SK-N-SH (cell line): Measurements from ENCODE around the gene FASTK. TPM values are rescaled to one million over a fixed set of nuclear protein-coding genes. Genes with fewer than 3 reads are reported as not detected.

Source experiments
- CTCF ChIA-PET: fragments of 300-600, 350-600 bp; formaldehyde crosslinking; extraction: SDS; loops from one replicate; lab custom pipeline; 2021; lab: Yijun Ruan, JAX
- POLR2A ChIA-PET: fragments of 350-600 bp; sonication (Branson Sonifier 250); formaldehyde crosslinking; extraction: SDS; loops from one replicate; lab custom pipeline; 2020; ENCODE audit warnings: antibody characterized with exemption, inconsistent platforms; lab: Yijun Ruan, JAX
- DNase-seq: peaks from one replicate; pipeline ENCODE4 v3.0.0; 2012
- H2AFZ ChIP-seq: fragments of 200-600 bp; sonication (generic); 2 replicates; pipeline ENCODE4 v1.8.1; 2016; ENCODE audit warnings: antibody characterized with exemption, mild to moderate bottlenecking, low read depth
- H3F3A ChIP-seq: fragments of 200-600 bp; sonication (generic); replicated peaks from 2 replicates; pipeline ENCODE3; 2016; ENCODE audit warnings: antibody characterized with exemption, mild to moderate bottlenecking; ENCODE audit not compliant: insufficient read depth
- H3K27ac ChIP-seq, 2 experiments: fragments of 200-500 bp in 1 of 2; fragments of 200-600 bp in 1 of 2; sonication (Bioruptor generic) in 1 of 2; sonication (generic), shearing (Covaris generic) in 1 of 2; 2 replicates each; pipeline versions ENCODE4 v1.5.1 to v1.6.1; 2014 to 2016; ENCODE audit warnings: low read depth in 2 of 2, inconsistent platforms in 1 of 2, low read length in 1 of 2, mild to moderate bottlenecking in 1 of 2, mixed read lengths in 1 of 2
- H3K27me3 ChIP-seq: fragments of 200-600 bp; sonication (generic), shearing (Covaris generic); 2 replicates; pipeline ENCODE4 v1.6.1; 2016; ENCODE audit warnings: mixed run types; ENCODE audit not compliant: insufficient read depth
- H3K36me3 ChIP-seq, 2 experiments: fragments of 200-500 bp in 1 of 2; fragments of 200-600 bp in 1 of 2; sonication (Bioruptor generic) in 1 of 2; sonication (generic) in 1 of 2; replicated peaks in 1 of 2; 2 replicates each; pipeline versions ENCODE3 to v1.5.1; 2014 to 2016; ENCODE audit warnings: low read length in 1 of 2, mild to moderate bottlenecking in 1 of 2; ENCODE audit not compliant: insufficient read depth in 2 of 2, control insufficient read depth in 1 of 2
- H3K4me1 ChIP-seq, 2 experiments: fragments of 200-500 bp in 1 of 2; fragments of 200-600 bp in 1 of 2; sonication (Bioruptor generic) in 1 of 2; sonication (generic), shearing (Covaris generic) in 1 of 2; 2 replicates each; pipeline versions ENCODE4 v1.5.1 to v1.6.1; 2014 to 2016; ENCODE audit warnings: low read depth in 1 of 2, low read length in 1 of 2, mixed run types in 1 of 2; ENCODE audit not compliant: insufficient read depth in 2 of 2, control insufficient read depth in 1 of 2
- H3K4me2 ChIP-seq: fragments of 200-600 bp; sonication (generic), shearing (Covaris generic); 2 replicates; pipeline ENCODE4 v1.6.1; 2017; ENCODE audit warnings: mixed run types
- H3K4me3 ChIP-seq, 2 experiments: fragments of 200-500 bp in 1 of 2; fragments of 200-600 bp in 1 of 2; sonication (Bioruptor generic) in 1 of 2; sonication (generic), shearing (Covaris generic) in 1 of 2; 2 replicates each; pipeline versions ENCODE4 v1.5.1 to v1.8.1; 2014 to 2016; ENCODE audit warnings: low read depth in 2 of 2, inconsistent platforms in 1 of 2, low read length in 1 of 2, mild to moderate bottlenecking in 1 of 2, mixed read lengths in 1 of 2, moderate library complexity in 1 of 2
- H3K79me2 ChIP-seq: fragments of 200-600 bp; sonication (generic); 2 replicates; pipeline ENCODE4 v1.8.1; 2017; ENCODE audit warnings: mild to moderate bottlenecking; ENCODE audit not compliant: insufficient read depth
- H3K9ac ChIP-seq: fragments of 200-600 bp; sonication (generic); 2 replicates; pipeline ENCODE4 v1.6.1; 2017; ENCODE audit warnings: mixed run types
- H3K9me2 ChIP-seq: fragments of 200-600 bp; sonication (generic); 2 replicates; pipeline ENCODE4 v1.6.1; 2017; ENCODE audit warnings: mixed run types
- H3K9me3 ChIP-seq: fragments of 200-600 bp; sonication (generic); 2 replicates; pipeline ENCODE4 v1.6.1; 2017; ENCODE audit warnings: mixed run types, mild to moderate bottlenecking, moderate library complexity
- H4K20me1 ChIP-seq: fragments of 200-600 bp; sonication (generic); 2 replicates; pipeline ENCODE4 v1.6.1; 2017; ENCODE audit warnings: mild to moderate bottlenecking, mixed run types; ENCODE audit not compliant: insufficient read depth
- CHD2 ChIP-seq: fragments of 150-350 bp; IDR thresholded peaks from 2 replicates; pipeline ENCODE4 v1.6.1; 2018; ENCODE audit warnings: low read length; ENCODE audit not compliant: partially characterized antibody
- CTCF ChIP-seq: fragments of 200-600 bp; sonication (generic); IDR thresholded peaks from 2 replicates; pipeline ENCODE4 v1.6.1; 2017; ENCODE audit warnings: antibody characterized with exemption, mild to moderate bottlenecking, moderate library complexity
- FOSL2 ChIP-seq: IDR thresholded peaks from 2 replicates; pipeline ENCODE4 v1.4.0; 2012; ENCODE audit warnings: low read depth, mild to moderate bottlenecking, moderate library complexity, borderline replicate concordance
- GATA2 ChIP-seq: sonication (generic); formaldehyde crosslinking; IDR thresholded peaks from 2 replicates; pipeline ENCODE4 v1.5.0; 2020; ENCODE audit warnings: mild to moderate bottlenecking, missing genetic modification reagents
- JUND ChIP-seq: IDR thresholded peaks from 2 replicates; pipeline ENCODE4 v1.4.0; 2012
- MXI1 ChIP-seq: IDR thresholded peaks from 2 replicates; pipeline ENCODE4 v1.6.1; 2012; ENCODE audit warnings: mild to moderate bottlenecking, low read depth, low read length, improper control_type of control experiment
- NFIC ChIP-seq: IDR thresholded peaks from 2 replicates; pipeline ENCODE4 v1.4.0; 2012; ENCODE audit warnings: borderline replicate concordance
- RAD21 ChIP-seq: IDR thresholded peaks from 2 replicates; pipeline ENCODE4 v1.6.1; 2012; ENCODE audit warnings: mild to moderate bottlenecking, low read length
- REST ChIP-seq: IDR thresholded peaks from 2 replicates; pipeline ENCODE4 v1.6.1; 2012; ENCODE audit warnings: mild to moderate bottlenecking, low read depth, low read length, moderate library complexity
- SIN3A ChIP-seq: IDR thresholded peaks from 2 replicates; pipeline ENCODE4 v1.6.1; 2012; ENCODE audit warnings: low read depth, mild to moderate bottlenecking, low read length, moderate library complexity, borderline replicate concordance
- SMC3 ChIP-seq: IDR thresholded peaks from 2 replicates; pipeline ENCODE4 v1.6.1; 2012; ENCODE audit warnings: low read depth, low read length, improper control_type of control experiment
- TAF1 ChIP-seq: IDR thresholded peaks from 2 replicates; pipeline ENCODE4 v1.6.1; 2012; ENCODE audit warnings: low read depth, mild to moderate bottlenecking, low read length, moderate library complexity, borderline replicate concordance
- TCF12 ChIP-seq: IDR thresholded peaks from 2 replicates; pipeline ENCODE4 v1.4.0; 2012
- TEAD4 ChIP-seq: IDR thresholded peaks from 2 replicates; pipeline ENCODE4 v1.4.0; 2012; ENCODE audit warnings: mild to moderate bottlenecking, borderline replicate concordance; ENCODE audit not compliant: insufficient read depth
- WGBS: methylation state at CpG from one replicate; pipeline ENCODE4 v1.1.6; 2017; ENCODE audit warnings: low lambda C conversion rate; 5-methylcytosine and 5-hydroxymethylcytosine counted together
- polyA plus RNA-seq, 3 experiments: library from polyadenylated mRNA; depleted of rRNA; stranded (reverse); fragments of >200 nt; gene quantifications; 2 replicates each; pipeline ENCODE4 v1.2.3, GENCODE V29; 2012
- TF ChIP-seq, protein P1 (sequence below): IDR thresholded peaks from 2 replicates; pipeline ENCODE4 v1.4.0; 2012; ENCODE audit warnings: low read depth

The FASTK gene
- polyA plus RNA-seq, 1 of the 3 experiments (the other 2 are of a cell fraction): 125 TPM

- peaks cover 16% of the 10 kb centered on the region for H3F3A ChIP-seq
- H3K4me2 ChIP-seq: no peak overlapping the region
- WGBS: 95% methylated on average over 4 of the region's 5 CpGs
- no peaks in the 10 kb centered on the region for H4K20me1 ChIP-seq
- H3K9me3 ChIP-seq: no peaks in the 10 kb centered on the region
- no peak overlapping the region for H3K4me3 ChIP-seq
- CTCF ChIA-PET: interaction anchor here (1.2 to 9.5 kb wide), 5 partner anchors 15 to 133 kb away, joined by 4 to 59 read pairs (median 6); no protein-coding TSS in a partner anchor
- no peak overlapping the region for H2AFZ ChIP-seq
- no peak overlapping the region for H3K27ac ChIP-seq
- DNase-seq: no peak
- no peaks in the 10 kb centered on the region for H3K27me3 ChIP-seq
- POLR2A ChIA-PET: interaction anchor here (1.3 kb wide), 1 partner anchor 11 kb away, joined by 3 read pairs; no protein-coding TSS in a partner anchor
- H3K9ac ChIP-seq: no peak overlapping the region
- TF ChIP-seq RAD21 (no peak), FOSL2 (no peak), REST (no peak), TAF1 (no peak), SMC3 (no peak), NFIC (no peak), JUND (no peak), TCF12 (no peak), TEAD4 (no peak), SIN3A (no peak), MXI1 (no peak)
- TF ChIP-seq, protein P1, sequence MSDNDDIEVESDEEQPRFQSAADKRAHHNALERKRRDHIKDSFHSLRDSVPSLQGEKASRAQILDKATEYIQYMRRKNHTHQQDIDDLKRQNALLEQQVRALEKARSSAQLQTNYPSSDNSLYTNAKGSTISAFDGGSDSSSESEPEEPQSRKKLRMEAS: no peak
- no peaks in the 10 kb centered on the region for H3K9me2 ChIP-seq
- peaks cover 12 to 52% of the 10 kb centered on the region in 2 experiments for H3K36me3 ChIP-seq
- H3K4me1 ChIP-seq: peaks cover 7 to 22% of the 10 kb centered on the region in 2 experiments
- H3K79me2 ChIP-seq: peaks cover 42% of the 10 kb centered on the region
Observed at GRCh38 chr7:151033864-151034249, 46.8 kb downstream of the FASTK start.

DNA sequence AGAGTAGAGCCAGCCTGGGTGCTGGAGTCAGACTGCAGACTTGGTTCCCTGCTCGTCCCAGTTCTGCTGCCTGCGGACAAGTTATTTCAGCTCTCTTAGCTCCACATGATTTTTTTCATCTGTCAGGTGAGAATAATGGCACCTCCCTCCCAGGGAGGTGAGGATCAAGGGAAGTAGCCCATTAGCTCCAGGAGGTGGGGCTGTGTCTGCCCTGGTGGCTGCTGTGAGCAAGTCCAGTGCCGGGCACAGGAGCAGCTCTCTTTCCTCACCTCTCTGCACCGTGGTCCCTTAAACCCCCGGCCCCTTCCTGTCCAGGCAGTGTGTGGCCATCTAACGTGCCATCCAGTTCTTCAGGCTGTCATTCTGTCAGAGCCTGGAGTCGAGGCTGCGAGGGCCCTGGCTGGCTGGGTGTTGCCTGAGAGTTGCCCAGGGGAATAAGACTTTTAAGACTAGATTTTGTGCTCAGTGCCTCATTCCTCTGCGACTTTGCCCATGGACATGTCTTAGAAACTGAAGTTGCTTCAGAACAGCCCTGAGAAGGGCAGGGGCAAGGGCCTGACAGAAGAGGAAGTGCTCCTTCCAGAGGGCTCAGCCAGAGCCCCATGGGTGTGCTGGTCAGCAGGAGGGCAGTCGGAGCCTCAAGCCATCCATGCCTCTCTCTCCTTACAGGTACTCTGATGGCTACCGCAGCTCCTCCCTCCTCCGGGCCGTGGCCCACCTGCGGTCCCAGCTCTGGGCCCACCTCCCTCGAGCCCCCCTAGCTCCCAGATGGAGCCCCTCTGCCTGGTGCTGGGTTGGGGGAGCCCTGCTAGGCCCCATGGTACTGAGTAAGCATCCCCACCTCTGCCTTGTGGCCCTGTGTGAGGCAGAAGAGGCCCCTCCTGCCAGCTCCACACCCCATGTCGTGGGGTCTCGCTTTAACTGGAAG is 47.4 kb downstream of the FASTK start:
- ChIA-PET POLR2A (no interaction called here), CTCF (interaction anchor here (0.6 to 9.5 kb wide), 12 partner anchors 15 to 211 kb away, joined by 3 to 59 read pairs (median 4); no protein-coding TSS in a partner anchor)
- H3K79me2 ChIP-seq: peaks cover 46% of the 10 kb centered on the region
- peaks cover under 1 to 16% of the 10 kb centered on the region in 2 experiments; a peak in 3 of 4 replicates for H3K4me1 ChIP-seq
- DNase-seq: no peak
- no peak overlapping the region for H3K4me3 ChIP-seq
- H2AFZ ChIP-seq: no peak overlapping the region
- no peaks in the 10 kb centered on the region for H3K9me2 ChIP-seq
- H3F3A ChIP-seq: peaks cover 11% of the 10 kb centered on the region
- H3K9me3 ChIP-seq: no peaks in the 10 kb centered on the region
- peaks cover 12 to 52% of the 10 kb centered on the region in 2 experiments for H3K36me3 ChIP-seq
- no peak overlapping the region for H3K4me2 ChIP-seq
- no peaks in the 10 kb centered on the region for H3K27me3 ChIP-seq
- 90% methylated on average over 16 of the region's 17 CpGs for WGBS
- H3K9ac ChIP-seq: no peak overlapping the region
- H3K27ac ChIP-seq: no peak overlapping the region
- no peaks in the 10 kb centered on the region for H4K20me1 ChIP-seq
- no peak for TF ChIP-seq CHD2
- no peak for TF ChIP-seq GATA2 (CRISPR knock-in tag)
- peak; percentile 25 for TF ChIP-seq CTCF
- TF ChIP-seq NFIC: no peak
